ENCODE data around the gene KCNT2.

GRCh38 chr1:196558411-196558810 is 49.8 kb downstream of the KCNT2 start:
- no peak for TF ChIP-seq CTCF (IDR thresholded peaks at IDR 0.05)
- no peak for TF ChIP-seq POLR2A (IDR thresholded peaks at IDR 0.05; ENCODE audit: low read depth)
